ENCODE results near the gene ASTN2.
A peak's percentile ranks its signal among the peaks of the same experiment; 100 is the strongest.

DNA sequence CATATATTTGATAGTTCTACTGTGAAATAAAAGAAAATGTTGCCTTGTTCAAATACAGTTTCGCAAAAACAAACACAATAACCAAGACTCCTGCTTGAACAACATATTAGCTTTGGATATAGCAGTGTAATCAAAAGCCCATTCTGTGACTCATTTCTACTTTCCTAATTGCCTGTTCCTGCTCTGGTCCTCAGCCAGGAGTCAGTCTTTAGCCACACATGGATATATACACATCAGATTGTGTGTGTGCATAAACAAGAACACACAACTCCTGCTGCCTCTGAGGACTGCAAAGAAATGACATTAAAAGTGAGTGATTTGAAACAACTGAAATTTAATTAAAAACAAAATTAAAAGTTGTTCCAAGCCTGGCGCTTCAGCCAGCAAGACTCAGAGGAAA lies 393.0 kb downstream of the ASTN2 start:
- TF ChIP-seq, protein P1, sequence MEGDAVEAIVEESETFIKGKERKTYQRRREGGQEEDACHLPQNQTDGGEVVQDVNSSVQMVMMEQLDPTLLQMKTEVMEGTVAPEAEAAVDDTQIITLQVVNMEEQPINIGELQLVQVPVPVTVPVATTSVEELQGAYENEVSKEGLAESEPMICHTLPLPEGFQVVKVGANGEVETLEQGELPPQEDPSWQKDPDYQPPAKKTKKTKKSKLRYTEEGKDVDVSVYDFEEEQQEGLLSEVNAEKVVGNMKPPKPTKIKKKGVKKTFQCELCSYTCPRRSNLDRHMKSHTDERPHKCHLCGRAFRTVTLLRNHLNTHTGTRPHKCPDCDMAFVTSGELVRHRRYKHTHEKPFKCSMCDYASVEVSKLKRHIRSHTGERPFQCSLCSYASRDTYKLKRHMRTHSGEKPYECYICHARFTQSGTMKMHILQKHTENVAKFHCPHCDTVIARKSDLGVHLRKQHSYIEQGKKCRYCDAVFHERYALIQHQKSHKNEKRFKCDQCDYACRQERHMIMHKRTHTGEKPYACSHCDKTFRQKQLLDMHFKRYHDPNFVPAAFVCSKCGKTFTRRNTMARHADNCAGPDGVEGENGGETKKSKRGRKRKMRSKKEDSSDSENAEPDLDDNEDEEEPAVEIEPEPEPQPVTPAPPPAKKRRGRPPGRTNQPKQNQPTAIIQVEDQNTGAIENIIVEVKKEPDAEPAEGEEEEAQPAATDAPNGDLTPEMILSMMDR (conservative IDR thresholded peaks at IDR 0.05 in 1 of 2, IDR thresholded peaks at IDR 0.05 in 1 of 2; ENCODE audit: extremely low read depth in 1 of 2, insufficient read depth in 1 of 2, low read depth in 1 of 2, low read length in 2 of 2) = peak in 1 of 2 donors; percentile 22
- TF ChIP-seq EZH2 (IDR thresholded peaks at IDR 0.05; ENCODE audit: borderline replicate concordance, low read length) = no peak
